Endometrial microvascular endothelial cells (primary cell): ENCODE measurements around the gene XK. TPM values are rescaled to one million over a fixed set of nuclear protein-coding genes. Genes with fewer than 3 reads are reported as not detected.

Experiments used
- in situ Hi-C: cut with HindIII; loops from 2 replicates; pipeline ENCODE4 v1.10.0; 2017; ENCODE audit warnings: low sequenced_read_pairs, low pct_unique_long_range_greater_than_20kb; ENCODE audit errors: inconsistent ontology term
- total RNA-seq: library from RNA; depleted of rRNA; stranded (reverse); fragments of >200 nt; gene quantifications from one replicate; pipeline ENCODE4 v1.2.3, GENCODE V29; 2015; ENCODE audit errors: inconsistent ontology term

XK gene
- total RNA-seq, 1 donor from 2014 or later: not detected

- in situ Hi-C loops: no loop called here
Measured at GRCh38 chrX:37677243-37677642, 8.3 kb upstream of the XK start.

GRCh38 chrX:37677765-37678164 lies 7.8 kb upstream of the XK start:
- in situ Hi-C loops: no loop called here

GRCh38 chrX:37678574-37678973 lies 7.0 kb upstream of the XK start:
- in situ Hi-C loops: no loop called here

- in situ Hi-C loops: no loop called here
Measured at GRCh38 chrX:37679230-37679629, 6.4 kb upstream of the XK start.

GRCh38 chrX:37679888-37680287 lies 5.7 kb upstream of the XK start:
- in situ Hi-C loops: no loop called here

- in situ Hi-C loops: no loop called here
Measured at GRCh38 chrX:37684426-37684825, 1.2 kb upstream of the XK start.

- in situ Hi-C loops: no loop called here
Measured at GRCh38 chrX:37684973-37685372, 618 bp upstream of the XK start.

GRCh38 chrX:37686369-37686995 lies 891 bp downstream of the XK start:
- in situ Hi-C loops: no loop called here

- in situ Hi-C loops: no loop called here
Measured at GRCh38 chrX:37686996-37687395, 1.4 kb downstream of the XK start.

- in situ Hi-C loops: no loop called here
Measured at GRCh38 chrX:37690119-37690518, 4.5 kb downstream of the XK start.

GRCh38 chrX:37692918-37693317 lies 7.3 kb downstream of the XK start:
- in situ Hi-C loops: no loop called here

- in situ Hi-C loops: no loop called here
Measured at GRCh38 chrX:37697169-37697760, 11.7 kb downstream of the XK start.

- in situ Hi-C loops: no loop called here
Measured at GRCh38 chrX:37701588-37701987, 16.0 kb downstream of the XK start.

- in situ Hi-C loops: no loop called here
Measured at GRCh38 chrX:37711991-37712390, 26.4 kb downstream of the XK start.

GRCh38 chrX:37712458-37712857 lies 26.9 kb downstream of the XK start:
- in situ Hi-C loops: no loop called here

GRCh38 chrX:37714479-37714878 lies 28.9 kb downstream of the XK start:
- in situ Hi-C loops: no loop called here

GRCh38 chrX:37716602-37717001 lies 31.0 kb downstream of the XK start:
- in situ Hi-C loops: no loop called here

- in situ Hi-C loops: no loop called here
Measured at GRCh38 chrX:37717708-37718107, 32.1 kb downstream of the XK start.

- in situ Hi-C loops: no loop called here
Measured at GRCh38 chrX:37722595-37722994, 37.0 kb downstream of the XK start.

GRCh38 chrX:37726346-37726745 lies 40.8 kb downstream of the XK start:
- in situ Hi-C loops: no loop called here

GRCh38 chrX:37745354-37745753 lies 59.8 kb downstream of the XK start:
- in situ Hi-C loops: no loop called here
